ENCODE measurements around the gene HAPLN2. TPM values are rescaled to one million over a fixed set of nuclear protein-coding genes. Genes with fewer than 3 reads are reported as not detected.

Gene HAPLN2
- polyA plus RNA-seq, 1 donor: 0.43 TPM

DNA sequence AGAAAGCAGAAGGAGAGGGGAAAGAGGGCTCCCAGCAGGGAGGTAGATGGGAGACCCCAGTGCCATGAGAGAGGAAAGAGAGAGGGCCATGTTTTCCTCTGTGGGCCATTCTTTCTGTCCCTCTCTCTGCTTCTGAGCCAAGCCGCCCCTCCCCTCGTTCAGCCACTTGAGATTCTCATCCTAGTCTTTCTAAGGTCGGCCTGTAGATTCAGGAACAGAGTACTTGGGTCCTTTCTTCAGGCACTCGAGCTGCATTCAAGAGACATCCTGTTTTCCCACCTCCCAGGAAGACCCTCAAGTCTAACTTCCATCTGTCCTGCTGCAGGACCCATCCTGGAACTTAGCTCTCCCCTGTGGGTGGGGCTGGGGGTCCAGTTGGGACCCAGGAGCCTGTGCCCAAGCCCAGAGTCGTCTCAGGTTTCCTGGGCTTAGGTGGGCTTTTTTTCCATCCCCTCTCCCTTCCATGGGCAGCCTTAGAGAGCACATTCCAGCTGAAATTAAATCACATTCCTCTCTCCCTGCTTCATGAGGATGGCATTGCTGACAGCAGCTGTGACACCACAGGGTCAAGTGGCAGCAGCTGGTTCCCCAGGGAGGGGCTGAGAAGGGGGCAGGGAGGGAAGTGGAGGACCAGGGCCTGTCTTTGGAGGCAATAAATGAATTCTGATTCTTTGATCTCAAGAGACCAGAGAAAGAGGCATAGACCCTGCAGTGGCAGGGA is 45.0 kb downstream of the HAPLN2 start:
- DNase-seq: no peak

DNA sequence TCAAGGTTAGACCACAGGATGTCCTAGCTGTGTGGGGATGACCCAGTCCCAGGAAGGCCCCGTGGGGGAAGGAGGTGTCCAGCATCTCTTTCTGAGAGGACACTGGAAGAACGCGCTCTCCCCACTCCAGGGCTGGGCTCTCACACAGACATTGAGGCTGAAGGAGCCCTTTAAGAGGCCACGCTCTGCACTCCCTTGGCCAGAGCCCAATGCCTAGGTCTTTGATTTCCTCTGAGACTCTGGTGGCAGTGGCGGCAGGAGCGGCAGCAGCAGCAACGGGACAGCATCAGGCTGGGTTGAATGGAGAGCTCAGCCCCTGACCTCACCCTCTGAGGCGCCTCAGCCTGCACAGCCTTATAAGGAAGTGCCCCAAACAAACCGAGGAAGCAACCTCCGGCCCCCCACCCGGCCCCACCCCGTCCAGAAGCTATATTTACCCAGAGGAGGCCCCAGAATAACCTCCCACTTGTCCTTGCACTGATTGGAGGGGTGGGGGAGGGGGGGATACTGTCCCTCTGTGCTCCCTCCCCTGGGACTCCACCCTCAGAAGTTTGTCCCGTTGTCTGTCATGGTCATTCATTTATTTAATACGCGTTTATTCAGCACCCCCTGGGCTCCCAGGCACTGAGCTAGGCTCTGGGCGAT is 45.7 kb downstream of the HAPLN2 start:
- DNase-seq: no peak

DNA sequence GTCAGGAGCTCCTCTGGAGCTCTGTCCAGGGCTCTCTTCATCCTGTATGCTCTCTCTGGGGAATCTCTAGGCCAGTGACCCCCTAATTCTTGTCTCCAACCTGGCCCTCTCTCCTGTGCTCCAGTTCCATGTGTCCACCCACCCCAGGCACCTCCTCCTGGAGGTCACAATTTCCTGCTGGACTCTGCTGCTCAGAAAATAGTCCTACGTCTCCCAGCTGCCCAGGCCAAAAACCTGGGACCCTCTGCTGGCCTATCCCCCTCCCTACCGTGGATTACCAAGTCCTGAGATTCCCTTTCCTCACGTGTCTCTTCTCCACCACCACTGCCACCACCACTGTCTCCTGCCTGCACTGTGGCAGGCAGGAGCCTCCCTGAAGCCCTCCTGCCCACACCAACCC is 46.3 kb downstream of the HAPLN2 start:
- DNase-seq: no peak

DNA sequence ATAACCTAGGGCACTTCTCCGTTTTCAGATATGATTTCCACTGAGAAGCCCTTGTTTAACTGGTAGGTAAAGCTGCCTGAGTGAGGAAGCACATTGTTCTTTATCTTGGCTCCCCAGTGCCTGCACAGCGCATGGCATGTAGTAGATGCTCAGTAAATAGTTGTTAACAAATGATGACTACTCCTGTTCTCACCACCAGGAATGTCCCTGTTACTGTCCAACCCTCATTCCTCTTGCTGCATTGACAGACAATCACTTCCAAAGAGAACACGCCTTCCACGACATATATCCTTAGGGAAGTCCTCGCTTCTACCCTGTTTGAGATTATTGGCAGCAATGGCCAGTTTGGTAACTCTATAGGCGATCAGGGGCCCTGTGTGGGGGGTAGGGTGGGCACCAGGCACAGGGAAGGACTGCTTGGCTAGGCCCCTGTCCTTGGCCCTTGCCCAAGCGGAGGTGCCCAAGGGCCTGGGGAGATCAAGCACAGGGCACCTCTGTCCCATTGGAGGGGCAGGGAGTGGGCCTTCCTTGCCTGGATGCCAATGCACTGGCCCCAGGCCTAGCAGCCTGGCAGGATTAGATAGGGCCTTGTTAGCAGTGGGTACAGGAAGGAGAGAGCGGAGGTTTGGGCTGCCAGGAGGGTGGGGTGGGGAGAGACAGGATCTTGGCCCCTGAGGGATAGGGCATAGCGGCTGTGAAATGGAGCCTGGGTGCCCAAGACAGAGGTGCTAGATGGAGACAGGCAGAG is 47.8 kb downstream of the HAPLN2 start:
- DNase-seq: no peak

DNA sequence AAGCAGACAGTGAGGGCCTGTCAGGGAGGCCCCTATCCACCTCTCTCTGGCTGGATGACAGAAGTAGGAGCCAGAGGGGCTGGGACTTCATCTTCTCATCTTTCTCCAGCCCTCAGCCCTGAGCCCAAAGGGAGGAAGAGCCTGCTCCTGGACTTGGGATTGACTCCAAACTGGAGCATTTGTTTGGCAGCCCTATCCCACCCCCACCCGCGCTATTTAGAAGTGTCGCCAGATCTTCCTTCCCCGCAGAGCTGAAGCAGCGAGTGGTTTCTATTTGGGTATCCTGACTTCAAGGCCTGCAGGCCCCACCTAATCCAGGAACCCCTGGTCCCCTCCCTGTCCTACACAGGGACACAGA is 48.4 kb downstream of the HAPLN2 start:
- peak; percentile 91 for DNase-seq

DNA sequence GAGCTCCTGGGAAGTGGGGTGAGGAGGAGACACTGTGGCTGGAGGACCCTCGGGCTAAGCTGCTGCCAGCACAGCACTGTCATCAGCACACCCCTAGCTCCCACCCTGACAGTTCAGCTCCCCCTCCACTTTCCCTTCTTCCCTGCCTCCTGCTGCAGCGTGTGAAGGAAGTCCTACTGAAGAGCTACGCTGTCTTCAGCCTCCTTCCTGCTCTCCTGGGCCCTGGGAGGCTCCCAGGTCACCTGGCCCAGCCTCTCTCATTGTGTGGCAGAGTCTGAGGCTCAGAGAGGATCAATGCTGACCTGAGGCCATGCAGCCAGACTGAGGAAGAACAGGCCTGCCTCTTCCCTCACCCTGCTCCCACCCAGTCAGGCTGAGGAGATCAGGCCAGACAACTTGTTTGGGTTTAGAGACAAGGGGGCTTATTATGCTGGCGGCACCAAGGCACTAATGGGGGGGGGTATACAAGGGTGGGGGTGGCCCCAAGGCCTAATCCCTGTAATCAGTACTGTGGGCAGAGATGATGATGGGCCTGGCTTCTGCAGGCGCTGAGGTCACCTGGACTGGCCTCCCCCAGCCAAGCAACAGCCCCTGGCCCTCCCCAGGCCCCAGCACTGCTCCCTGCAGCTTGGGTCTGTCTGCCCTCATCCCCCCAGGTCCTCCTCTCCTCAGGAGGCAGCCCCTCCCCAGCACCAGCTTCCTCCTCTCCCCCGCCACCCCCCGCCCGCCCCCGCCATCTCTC is 48.9 kb downstream of the HAPLN2 start:
- no peak for DNase-seq

DNA sequence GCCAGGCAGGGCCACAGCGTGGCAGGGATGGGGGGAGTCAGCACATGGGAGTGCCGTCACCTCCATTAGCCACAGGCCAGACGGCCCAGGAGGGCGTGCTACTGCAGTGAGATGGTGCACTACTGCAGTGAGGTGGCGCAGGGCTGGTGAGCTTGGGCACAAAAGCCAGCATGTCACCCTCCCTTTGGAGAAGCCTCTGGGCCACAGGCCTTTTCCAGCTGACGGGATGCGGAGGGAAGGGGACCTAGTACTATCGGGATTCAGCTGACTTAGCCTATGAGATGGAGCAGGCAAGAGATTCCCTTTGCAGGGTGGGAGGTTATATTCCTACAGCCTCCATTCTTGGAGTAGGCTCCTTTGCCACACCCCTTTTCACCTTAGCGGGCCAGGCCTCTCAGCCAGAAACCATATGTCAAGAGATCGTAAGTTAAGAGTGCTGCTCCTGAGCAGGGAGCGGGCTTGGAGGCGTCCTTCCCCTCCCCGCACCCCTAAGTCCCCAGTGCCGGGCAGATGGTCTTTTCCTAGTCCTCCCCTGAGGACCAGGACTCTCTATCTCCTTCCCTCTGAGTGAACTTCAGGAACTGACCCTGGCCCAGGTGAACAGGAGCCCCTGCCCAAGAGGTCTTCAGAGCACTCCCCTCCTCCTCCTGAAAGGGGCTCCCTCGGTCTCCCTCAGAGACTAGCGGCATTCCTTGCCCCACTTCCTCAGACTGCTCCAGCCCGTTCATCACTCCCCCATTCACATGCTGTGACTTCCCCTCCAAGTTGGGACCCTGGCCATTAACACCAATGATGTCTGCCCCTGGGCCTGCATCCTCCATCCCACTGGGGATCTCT is 49.8 kb downstream of the HAPLN2 start:
- DNase-seq: no peak

DNA sequence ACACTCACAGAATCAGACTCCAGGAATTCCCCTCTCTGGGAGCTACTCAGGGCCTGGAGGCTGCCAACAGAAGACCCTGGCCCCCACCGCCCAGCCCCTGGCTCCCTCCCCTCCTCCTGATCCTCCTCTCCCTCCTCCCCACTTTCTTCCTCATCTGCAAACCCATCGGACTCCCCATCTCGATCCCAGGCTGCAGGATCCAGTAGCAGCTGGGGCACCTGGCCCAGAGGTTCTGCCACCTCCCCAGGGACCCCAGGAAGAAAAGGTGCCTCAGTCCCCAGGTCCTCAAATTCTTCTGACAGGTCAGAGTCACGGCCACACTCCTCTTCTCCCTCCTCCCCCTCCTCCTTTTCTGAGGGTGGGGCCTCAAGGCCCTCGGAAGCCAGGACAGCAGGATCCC is 50.6 kb downstream of the HAPLN2 start:
- DNase-seq: no peak

DNA sequence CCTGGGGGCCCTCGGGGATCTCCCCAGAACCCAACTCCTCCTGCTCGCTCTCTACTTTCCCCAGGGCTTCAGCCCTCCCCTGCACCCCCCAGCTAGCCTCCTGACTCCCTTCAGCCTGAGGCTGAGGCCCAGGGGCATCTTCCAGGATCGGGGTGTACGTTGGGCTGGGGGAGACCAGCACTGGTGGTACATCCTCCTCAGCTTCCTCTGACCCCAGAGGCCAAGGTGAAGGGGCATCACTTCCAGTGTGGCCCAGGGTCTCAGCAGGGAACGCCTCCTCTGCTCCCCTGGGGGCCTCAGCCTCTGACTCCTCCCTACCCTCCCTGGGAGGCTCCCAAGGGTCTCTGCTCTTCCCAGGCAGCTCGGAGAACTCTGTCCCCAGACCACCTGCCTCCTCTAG is 51.1 kb downstream of the HAPLN2 start:
- DNase-seq: no peak

DNA sequence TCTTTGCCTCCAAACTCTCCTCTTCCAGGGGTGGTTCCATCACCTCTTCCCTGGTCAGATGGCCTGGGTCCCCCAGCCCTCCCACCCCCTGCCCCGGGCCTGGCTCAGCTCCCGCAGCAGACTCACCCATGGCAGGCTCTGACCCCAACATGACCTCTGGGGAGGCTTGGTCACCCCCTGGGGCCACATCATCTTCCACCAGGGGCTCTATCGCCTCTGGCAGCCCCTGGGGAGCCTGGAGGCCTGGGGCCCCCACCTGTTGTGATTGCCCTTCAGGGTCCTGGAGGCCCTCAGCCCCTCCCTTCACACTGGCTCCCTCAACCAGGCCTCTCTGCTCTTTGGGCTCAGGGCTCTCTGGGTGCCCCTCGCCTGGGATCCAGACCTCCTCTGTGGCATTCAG is 51.6 kb downstream of the HAPLN2 start:
- DNase-seq: no peak

DNA sequence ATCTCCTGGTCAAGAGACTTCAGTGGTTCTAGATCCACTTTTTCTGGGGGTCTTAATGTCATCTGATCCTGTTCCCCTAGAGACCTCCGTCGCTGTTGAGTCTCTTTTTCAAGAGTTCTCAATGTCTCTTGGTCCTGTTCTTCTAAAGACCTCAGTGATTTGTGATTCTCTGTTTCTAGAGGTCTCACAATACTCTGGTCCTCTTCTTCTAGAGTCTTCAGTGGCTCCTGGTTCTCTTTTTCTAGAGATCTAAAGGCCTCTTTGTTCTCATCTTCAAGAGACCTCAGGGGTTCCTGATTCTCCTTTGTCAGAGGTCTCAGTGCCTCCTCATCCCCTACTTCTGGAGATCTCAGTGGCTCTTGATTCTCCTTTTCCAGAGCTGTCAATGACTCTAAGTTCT is 52.6 kb downstream of the HAPLN2 start:
- DNase-seq: no peak

DNA sequence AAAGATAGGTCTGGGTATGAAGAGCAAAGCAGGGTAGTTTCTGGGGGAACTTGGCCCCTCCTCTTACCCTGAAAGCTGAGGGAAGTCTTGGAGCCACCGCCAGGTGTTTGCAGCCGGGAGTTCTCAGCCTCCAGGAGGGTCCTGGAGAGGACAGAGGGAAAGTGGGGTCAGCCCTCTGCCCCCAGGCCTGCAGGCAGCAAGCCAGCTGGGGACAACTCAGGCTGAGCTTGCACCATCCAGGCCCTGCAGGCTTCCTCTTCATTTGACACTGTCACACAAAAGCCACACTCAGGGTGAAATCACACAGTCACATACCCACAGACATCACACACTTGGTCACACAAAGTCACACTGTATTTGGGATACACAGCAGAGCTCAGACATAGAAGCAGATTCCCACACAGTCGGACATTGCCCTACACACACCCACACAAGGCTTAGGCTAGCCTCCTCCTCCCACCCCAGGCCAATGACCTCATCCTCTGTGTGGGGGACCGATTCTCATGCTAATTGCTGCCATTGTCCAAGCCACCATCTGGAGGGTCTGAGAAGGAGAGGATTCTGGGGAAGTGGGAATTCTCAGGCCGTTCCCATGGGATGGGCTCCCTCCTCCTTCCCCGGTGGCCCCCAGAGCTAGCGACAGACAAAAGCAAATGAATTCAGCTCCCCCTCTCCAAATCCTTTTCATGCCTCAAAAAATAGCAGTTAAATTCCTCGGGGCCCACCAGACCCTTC is 54.3 kb downstream of the HAPLN2 start:
- no peak for DNase-seq

Other genes with a start within 250 kb of the HAPLN2 start
- gene MEF2D, start 118.6 kb upstream of the HAPLN2 start, polyA plus RNA-seq (ENCODE audit: insufficient read length): 102 TPM
- gene IQGAP3, start 46.9 kb upstream of the HAPLN2 start, polyA plus RNA-seq (ENCODE audit: insufficient read length): 6.7 TPM
- gene TTC24, start 39.7 kb upstream of the HAPLN2 start, polyA plus RNA-seq (ENCODE audit: insufficient read length): 0.80 TPM
- 26.1 TPM for gene NAXE, start 27.6 kb upstream of the HAPLN2 start, polyA plus RNA-seq (ENCODE audit: insufficient read length)
- 26.3 TPM for gene GPATCH4, start 17.9 kb upstream of the HAPLN2 start, polyA plus RNA-seq (ENCODE audit: insufficient read length)
- gene BCAN, start 22.7 kb downstream of the HAPLN2 start, polyA plus RNA-seq (ENCODE audit: insufficient read length): 0.88 TPM
- 1,095 TPM for gene NES, start 58.0 kb downstream of the HAPLN2 start, polyA plus RNA-seq (ENCODE audit: insufficient read length)
- gene CRABP2, start 86.2 kb downstream of the HAPLN2 start, polyA plus RNA-seq (ENCODE audit: insufficient read length): 314 TPM
- gene METTL25B, start 109.1 kb downstream of the HAPLN2 start, polyA plus RNA-seq (ENCODE audit: insufficient read length): 22.2 TPM
- gene ISG20L2, start 109.4 kb downstream of the HAPLN2 start, polyA plus RNA-seq (ENCODE audit: insufficient read length): 24.0 TPM
- gene MRPL24, start 121.7 kb downstream of the HAPLN2 start, polyA plus RNA-seq (ENCODE audit: insufficient read length): 64.6 TPM
- gene HDGF, start 132.3 kb downstream of the HAPLN2 start, polyA plus RNA-seq (ENCODE audit: insufficient read length): 142 TPM
- gene PRCC, start 148.1 kb downstream of the HAPLN2 start, polyA plus RNA-seq (ENCODE audit: insufficient read length): 64.9 TPM
- 0.49 TPM for gene SH2D2A, start 197.4 kb downstream of the HAPLN2 start, polyA plus RNA-seq (ENCODE audit: insufficient read length)
- 0.93 TPM for gene INSRR, start 239.7 kb downstream of the HAPLN2 start, polyA plus RNA-seq (ENCODE audit: insufficient read length)
- gene NTRK1, start 241.4 kb downstream of the HAPLN2 start, polyA plus RNA-seq (ENCODE audit: insufficient read length): 1.1 TPM